Brain microvascular endothelial cell (primary cell): ENCODE data around the gene HIP1.

Source experiments
- DNase-seq: peaks from one replicate; pipeline ENCODE4 v3.0.0-alpha.2; 2020
- H3K27ac ChIP-seq: fragments of 250-450 bp; sonication (Bioruptor Pico); 2 replicates; pipeline ENCODE4 v1.5.1; 2020; ENCODE audit warnings: mild to moderate bottlenecking, moderate library complexity
- H3K27me3 ChIP-seq: fragments of 250-450 bp; sonication (Bioruptor Pico); replicated peaks from 2 replicates; pipeline ENCODE4 v1.5.1; 2020; ENCODE audit warnings: mild to moderate bottlenecking
- H3K36me3 ChIP-seq: fragments of 250-450 bp; sonication (Bioruptor Pico); replicated peaks from 2 replicates; pipeline ENCODE4 v1.5.1; 2020; ENCODE audit warnings: mild to moderate bottlenecking
- H3K4me3 ChIP-seq: 2 replicates; pipeline ENCODE4 v1.5.1; 2011; ENCODE audit warnings: low read depth, mild to moderate bottlenecking, control low read depth, low read length, moderate library complexity
- in situ Hi-C: cut with HindIII; loops from 2 replicates; pipeline ENCODE4 v1.10.0; 2017; ENCODE audit warnings: low sequenced_read_pairs, low pct_ligation_motif_present
- TF ChIP-seq, protein P1 (sequence below): IDR thresholded peaks from 2 replicates; pipeline ENCODE4 v1.5.1; 2011; ENCODE audit warnings: low read depth, mild to moderate bottlenecking, moderate library complexity, low read length, control low read depth, inconsistent platforms; ENCODE audit errors: missing control alignments

Gene HIP1

DNA sequence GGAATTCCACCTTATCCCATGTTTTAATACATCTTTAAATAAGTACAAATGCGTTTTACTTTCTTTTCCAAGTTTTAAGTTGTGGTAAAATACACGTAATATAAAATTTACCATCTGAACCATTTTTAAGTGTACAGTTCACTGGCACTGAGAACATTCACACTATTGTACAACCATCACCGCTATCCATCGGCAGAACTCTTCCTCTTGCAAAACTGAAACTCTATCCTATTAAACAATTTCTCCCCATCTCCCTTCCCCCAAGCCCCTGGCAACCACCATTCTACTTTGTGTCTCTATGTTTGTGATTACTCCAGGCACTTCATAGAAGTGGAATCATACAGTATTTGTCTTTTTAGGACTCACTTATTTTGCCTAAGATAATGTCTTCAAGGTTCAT lies 33.8 kb downstream of the HIP1 start:
- TF ChIP-seq, protein P1, sequence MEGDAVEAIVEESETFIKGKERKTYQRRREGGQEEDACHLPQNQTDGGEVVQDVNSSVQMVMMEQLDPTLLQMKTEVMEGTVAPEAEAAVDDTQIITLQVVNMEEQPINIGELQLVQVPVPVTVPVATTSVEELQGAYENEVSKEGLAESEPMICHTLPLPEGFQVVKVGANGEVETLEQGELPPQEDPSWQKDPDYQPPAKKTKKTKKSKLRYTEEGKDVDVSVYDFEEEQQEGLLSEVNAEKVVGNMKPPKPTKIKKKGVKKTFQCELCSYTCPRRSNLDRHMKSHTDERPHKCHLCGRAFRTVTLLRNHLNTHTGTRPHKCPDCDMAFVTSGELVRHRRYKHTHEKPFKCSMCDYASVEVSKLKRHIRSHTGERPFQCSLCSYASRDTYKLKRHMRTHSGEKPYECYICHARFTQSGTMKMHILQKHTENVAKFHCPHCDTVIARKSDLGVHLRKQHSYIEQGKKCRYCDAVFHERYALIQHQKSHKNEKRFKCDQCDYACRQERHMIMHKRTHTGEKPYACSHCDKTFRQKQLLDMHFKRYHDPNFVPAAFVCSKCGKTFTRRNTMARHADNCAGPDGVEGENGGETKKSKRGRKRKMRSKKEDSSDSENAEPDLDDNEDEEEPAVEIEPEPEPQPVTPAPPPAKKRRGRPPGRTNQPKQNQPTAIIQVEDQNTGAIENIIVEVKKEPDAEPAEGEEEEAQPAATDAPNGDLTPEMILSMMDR: no peak
- in situ Hi-C loops: no loop called here
- no peak for DNase-seq
- no peak overlapping the region for H3K4me3 ChIP-seq
- H3K27me3 ChIP-seq: no peaks in the 10 kb centered on the region
- no peak overlapping the region for H3K27ac ChIP-seq
- no peaks in the 10 kb centered on the region for H3K36me3 ChIP-seq

DNA sequence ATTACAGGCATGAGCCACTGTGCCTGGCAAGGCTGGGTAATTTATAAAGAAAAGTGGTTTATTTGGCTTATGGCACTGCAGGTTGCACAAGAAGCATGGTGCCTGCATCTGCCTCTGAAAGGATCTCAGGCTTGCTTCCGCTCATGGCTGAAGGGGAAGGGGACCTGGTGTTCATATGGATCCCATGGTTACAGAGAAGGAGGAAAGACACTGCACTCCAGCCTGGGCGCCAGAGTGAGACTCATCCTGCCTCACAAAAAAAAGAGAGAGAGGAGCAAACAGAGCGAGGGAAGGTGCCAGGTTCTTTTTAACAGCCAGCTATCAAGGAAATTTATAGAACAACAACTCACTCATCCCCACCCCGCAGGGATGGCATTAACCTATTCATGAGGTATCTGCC lies 36.2 kb downstream of the HIP1 start:
- TF ChIP-seq, protein P1: no peak
- in situ Hi-C loops: no loop called here
- DNase-seq: no peak

DNA sequence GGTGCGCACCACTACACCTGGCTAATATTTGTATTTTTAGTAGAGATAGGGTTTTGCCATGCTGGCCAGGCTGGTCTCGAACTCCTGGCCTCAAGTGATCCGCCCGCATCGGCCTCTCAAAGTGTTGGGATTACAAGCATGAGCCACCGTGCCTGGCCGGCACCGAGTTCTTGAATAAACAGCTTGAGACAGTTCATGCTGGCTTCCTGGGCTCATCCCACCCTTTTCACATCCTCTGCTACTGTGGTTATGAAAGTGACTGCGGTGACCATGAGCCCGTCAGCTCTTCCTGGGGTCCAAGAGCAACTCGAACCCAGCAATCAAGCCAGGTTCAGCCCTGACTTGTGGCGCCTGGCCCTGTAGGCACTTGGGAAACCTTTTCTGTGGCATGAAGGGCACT lies 38.7 kb downstream of the HIP1 start:
- TF ChIP-seq, protein P1: no peak
- Histone ChIP-seq H3K27me3 (no peaks in the 10 kb centered on the region), H3K27ac (no peak overlapping the region), H3K4me3 (no peak overlapping the region), H3K36me3 (no peaks in the 10 kb centered on the region)
- in situ Hi-C loops: no loop called here
- no peak for DNase-seq

More for the DNA sequence above, 36.2 kb downstream of the HIP1 start:
- Histone ChIP-seq H3K27ac (no peak overlapping the region), H3K4me3 (no peak overlapping the region), H3K36me3 (no peaks in the 10 kb centered on the region), H3K27me3 (no peaks in the 10 kb centered on the region)

DNA sequence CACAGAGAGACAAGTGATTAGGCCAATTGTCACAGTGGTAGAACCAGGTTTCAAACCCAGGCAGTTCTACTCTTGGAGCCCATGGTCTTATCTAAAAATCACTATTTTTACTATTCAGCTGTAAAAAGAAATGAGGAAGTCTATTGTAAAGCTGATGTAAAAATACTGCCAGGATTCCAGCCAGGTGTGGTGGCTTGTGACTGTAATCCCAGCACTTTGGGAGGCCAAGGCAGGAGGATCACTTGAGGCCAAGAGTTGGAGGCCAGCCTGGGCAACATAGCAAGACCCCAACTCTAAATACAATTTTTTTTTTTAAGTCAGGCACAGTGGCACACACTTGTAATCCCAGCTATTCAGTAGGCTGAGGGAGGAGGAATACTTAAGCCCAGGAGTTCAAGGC lies 40.4 kb downstream of the HIP1 start:
- in situ Hi-C loops: no loop called here

DNA sequence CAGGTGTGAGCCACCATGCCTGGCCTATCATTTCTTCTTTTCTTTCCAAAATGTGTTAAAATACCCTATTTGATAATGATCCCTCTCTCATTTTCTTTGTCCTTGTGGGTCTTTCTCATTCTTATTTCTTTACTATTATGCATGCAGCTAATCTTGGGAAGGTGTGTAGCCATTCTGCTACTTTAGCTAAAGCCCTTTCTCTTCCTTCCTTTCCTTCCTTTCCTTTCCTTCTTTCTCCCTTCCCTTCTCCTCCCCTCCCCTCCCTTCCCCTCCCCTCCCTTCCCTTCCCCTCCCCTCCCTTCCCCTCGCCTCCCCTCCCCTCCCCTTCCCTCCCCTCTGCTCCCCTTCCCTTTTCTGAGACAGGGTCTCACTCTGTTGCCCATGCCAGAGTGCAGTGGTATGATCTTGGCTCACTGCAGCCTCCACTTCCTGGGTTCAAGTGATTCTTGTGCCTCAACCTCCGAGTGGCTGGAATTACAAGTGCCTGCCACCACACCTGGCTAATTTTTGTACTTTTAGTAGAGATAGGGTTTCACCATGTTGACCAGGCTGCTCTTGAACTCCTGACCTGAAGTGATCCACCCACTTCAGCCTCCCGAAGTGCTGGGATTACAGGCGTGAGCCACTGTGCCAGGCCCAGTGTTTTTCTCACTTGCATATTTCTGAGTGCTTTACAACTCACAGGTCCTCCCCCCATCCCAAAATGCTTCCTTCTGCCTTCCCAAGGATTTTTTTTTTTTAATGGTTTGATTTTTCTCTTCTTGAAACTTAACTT lies 42.3 kb downstream of the HIP1 start:
- H3K27ac ChIP-seq: no peak overlapping the region
- no peak for DNase-seq
- no peaks in the 10 kb centered on the region for H3K36me3 ChIP-seq
- H3K27me3 ChIP-seq: no peaks in the 10 kb centered on the region
- TF ChIP-seq, protein P1: no peak
- H3K4me3 ChIP-seq: no peak overlapping the region
- in situ Hi-C loops: no loop called here

More for the DNA sequence above, 40.4 kb downstream of the HIP1 start:
- no peak overlapping the region for H3K4me3 ChIP-seq
- H3K36me3 ChIP-seq: no peaks in the 10 kb centered on the region
- TF ChIP-seq, protein P1: no peak
- no peak overlapping the region for H3K27ac ChIP-seq
- H3K27me3 ChIP-seq: no peaks in the 10 kb centered on the region
- DNase-seq: no peak
